ENCODE results near the gene AP3D1. TPM values are rescaled to one million over a fixed set of nuclear protein-coding genes. Genes with fewer than 3 reads are reported as not detected.

The AP3D1 gene
- total and polyA plus RNA-seq, 9 of the 15 experiments (the other 6 are each of a cell fraction or from before 2014, with no cell fraction given): 1.2 to 86.1 (median 35.9) TPM

- TF ChIP-seq ZBTB9 (CRISPR knock-in tag; IDR thresholded peaks at IDR 0.05) (no peak), PHB2 (IDR thresholded peaks at IDR 0.05; ENCODE audit: low read depth) (no peak), THAP12 (CRISPR knock-in tag; IDR thresholded peaks at IDR 0.05) (peak; percentile 96), ZNF584 (CRISPR knock-in tag; IDR thresholded peaks at IDR 0.05; ENCODE audit: low read depth) (no peak), MLLT1 (IDR thresholded peaks at IDR 0.05) (no peak), ZNF263 (CRISPR knock-in tag; IDR thresholded peaks at IDR 0.05; ENCODE audit: borderline replicate concordance) (peak; percentile 63; the same call in 1 of the 2 replicates), CBFA2T3 (IDR thresholded peaks at IDR 0.05) (no peak), BHLHE40 (IDR thresholded peaks at IDR 0.05; ENCODE audit: low read length) (no peak; the same call in 1 of the 2 replicates), ATF7 (IDR thresholded peaks at IDR 0.05) (peak; percentile 81), LEF1 (IDR thresholded peaks at IDR 0.05) (no peak), KLF16 (IDR thresholded peaks at IDR 0.05) (no peak), PTBP1 (IDR thresholded peaks at IDR 0.05; ENCODE audit: low read depth, low read length) (peak; percentile 98), RBM34 (IDR thresholded peaks at IDR 0.05; ENCODE audit: borderline replicate concordance, insufficient read depth, low read length) (no peak), CBX2 (IDR thresholded peaks at IDR 0.05; ENCODE audit: insufficient read depth, low read length, poor library complexity, severe bottlenecking) (no peak), ADNP (tag; IDR thresholded peaks at IDR 0.05) (no peak), POU5F1 (IDR thresholded peaks at IDR 0.05; ENCODE audit: borderline replicate concordance, low read depth, low read length, partially characterized antibody) (peak; percentile 61), CEBPG (CRISPR knock-in tag; IDR thresholded peaks at IDR 0.05) (no peak), CEBPG (tag; conservative IDR thresholded peaks at IDR 0.05 in 1 of 2, IDR thresholded peaks at IDR 0.05 in 1 of 2) (no peak), NCOA2 (IDR thresholded peaks at IDR 0.05; ENCODE audit: partially characterized antibody in 2 of 2) (no peak), NFE2 (IDR thresholded peaks at IDR 0.05; ENCODE audit: low read depth) (no peak)
Observed at GRCh38 chr19:2050991-2051772, 100.2 kb downstream of the AP3D1 start, which contains the start of gene MKNK2 (continued).
